B cell (primary cell): Measurements from ENCODE around the gene GRB14. TPM values are rescaled to one million over a fixed set of nuclear protein-coding genes. Genes with fewer than 3 reads are reported as not detected.

Experiments used
- ATAC-seq: fragments of 200-7000 bp; cut with Tn5 transposase; one replicate; pipeline ENCODE4 v1.10.0; 2021; ENCODE audit warnings: low read depth, mild to moderate bottlenecking, moderate number of reproducible peaks, moderate library complexity
- CTCF ChIA-PET: fragments of 350-600 bp; sonication (Branson Sonifier 250); formaldehyde crosslinking; loops from one replicate; lab custom pipeline; 2021; ENCODE audit warnings: antibody characterized with exemption, inconsistent platforms; lab: Charles Lee
- POLR2A ChIA-PET: fragments of 350-600 bp; sonication (Branson Sonifier 250); formaldehyde crosslinking; loops from one replicate; lab custom pipeline; 2021; ENCODE audit warnings: antibody characterized with exemption; lab: Charles Lee
- DNase-seq: peaks from one replicate; pipeline ENCODE4 v3.0.0; 2013
- H2AFZ ChIP-seq: 2 replicates; pipeline ENCODE4 v1.6.1; 2012; ENCODE audit warnings: mild to moderate bottlenecking, low read depth, low read length; ENCODE audit not compliant: insufficient read depth, poor library complexity, severe bottlenecking
- H3K27ac ChIP-seq, 2 donors: 1 replicate in 1 of 2; 2 replicates in 1 of 2; pipeline ENCODE4 v1.5.1; 2012 to 2013; ENCODE audit warnings: low read length in 2 of 2, mild to moderate bottlenecking in 2 of 2, moderate library complexity in 1 of 2
- H3K27me3 ChIP-seq, 4 experiments: fragments of 200-600 bp in 1 of 4; sonication (generic) in 1 of 4; replicated peaks in 1 of 4; 1 replicate in 2 of 4; 2 replicates in 2 of 4; pipeline versions ENCODE4 v1.6.1 to v1.7.0; 2013 to 2016; ENCODE audit warnings: low read length in 3 of 4, mild to moderate bottlenecking in 2 of 4, mixed read lengths in 1 of 4, moderate library complexity in 1 of 4; ENCODE audit not compliant: insufficient read depth in 4 of 4, control insufficient read depth in 3 of 4; ENCODE audit errors: control extremely low read depth in 1 of 4
- H3K36me3 ChIP-seq, 2 experiments: replicated peaks in 1 of 2; 1 replicate in 1 of 2; 2 replicates in 1 of 2; pipeline versions ENCODE4 v1.6.1 to v1.7.1; 2013; ENCODE audit warnings: low read length in 1 of 2; ENCODE audit not compliant: insufficient read depth in 2 of 2, control insufficient read depth in 1 of 2; ENCODE audit errors: control extremely low read depth in 1 of 2, extremely low read depth in 1 of 2
- H3K4me1 ChIP-seq, 2 donors: fragments of 200-600 bp in 1 of 2; sonication (generic) in 1 of 2; 1 replicate in 1 of 2; 2 replicates in 1 of 2; pipeline versions ENCODE4 v1.5.1 to v1.6.1; 2013 to 2017; ENCODE audit warnings: low read length in 2 of 2; ENCODE audit not compliant: control insufficient read depth in 2 of 2, insufficient read depth in 2 of 2
- H3K4me2 ChIP-seq: replicated peaks from 2 replicates; pipeline ENCODE3; 2012; ENCODE audit warnings: mild to moderate bottlenecking, low read depth, low read length; ENCODE audit not compliant: poor library complexity, severe bottlenecking
- H3K4me3 ChIP-seq, 5 experiments: fragments of 200-600 bp in 1 of 5; sonication (generic) in 1 of 5; 1 replicate in 3 of 5; 2 replicates in 2 of 5; pipeline versions ENCODE4 v1.5.1 to v1.7.0; 2011 to 2016; ENCODE audit warnings: low read length in 4 of 5, mild to moderate bottlenecking in 4 of 5, low read depth in 2 of 5, control low read depth in 1 of 5, moderate library complexity in 1 of 5; ENCODE audit not compliant: insufficient read depth in 1 of 5; ENCODE audit errors: control extremely low read depth in 1 of 5, extremely low read depth in 1 of 5
- H3K79me2 ChIP-seq: fragments of 200-600 bp; sonication (generic); one replicate; pipeline ENCODE4 v1.6.0; 2016; ENCODE audit warnings: low read length; ENCODE audit not compliant: control insufficient read depth, insufficient read depth
- H3K9ac ChIP-seq: fragments of 200-600 bp; sonication (generic); 2 replicates; pipeline ENCODE4 v1.6.1; 2017; ENCODE audit warnings: mild to moderate bottlenecking, low read length, moderate library complexity
- H3K9me3 ChIP-seq, 3 donors: one replicate each; pipeline versions ENCODE4 v1.6.1 to v1.7.1; 2013; ENCODE audit warnings: low read length in 2 of 3; ENCODE audit not compliant: control insufficient read depth in 2 of 3, insufficient read depth in 1 of 3; ENCODE audit errors: control extremely low read depth in 1 of 3
- H4K20me1 ChIP-seq: 2 replicates; pipeline ENCODE4 v1.6.0; 2012; ENCODE audit warnings: mild to moderate bottlenecking, low read length; ENCODE audit not compliant: insufficient read depth, control insufficient read depth, poor library complexity, severe bottlenecking
- H3K27ac Mint-ChIP-seq: one replicate; pipeline ENCODE4 v1.8.0; 2021; ENCODE audit warnings: mixed read lengths
- H3K27me3 Mint-ChIP-seq: one replicate; pipeline ENCODE4 v1.8.0; 2021; ENCODE audit warnings: mixed read lengths
- H3K4me1 Mint-ChIP-seq: one replicate; pipeline ENCODE4 v1.8.0; 2021; ENCODE audit warnings: mixed read lengths
- H3K4me3 Mint-ChIP-seq: one replicate; pipeline ENCODE4 v1.8.0; 2021; ENCODE audit warnings: mixed read lengths
- H3K9me3 Mint-ChIP-seq: one replicate; pipeline ENCODE4 v1.8.0; 2022; ENCODE audit warnings: mixed read lengths; ENCODE audit not compliant: insufficient read depth
- CTCF ChIP-seq: fragments of 200-600 bp; IDR thresholded peaks from one replicate; pipeline ENCODE4 v1.8.0; 2022; ENCODE audit warnings: antibody characterized with exemption, mild to moderate bottlenecking
- EZH2 ChIP-seq: IDR thresholded peaks from 2 replicates; pipeline ENCODE4 v1.6.1; 2012; ENCODE audit warnings: borderline replicate concordance, low read depth, mild to moderate bottlenecking, moderate library complexity, low read length; ENCODE audit not compliant: insufficient read depth, poor library complexity, severe bottlenecking
- WGBS: methylation state at CpG from one replicate; pipeline ENCODE4 v1.1.5; 2013; ENCODE audit warnings: missing lambda C conversion rate; ENCODE audit not compliant: insufficient coverage; 5-methylcytosine and 5-hydroxymethylcytosine counted together
- intact Hi-C: fragments of 100-400 bp; cut with micrococcal nuclease; formaldehyde crosslinking; loops from one replicate; pipeline ENCODE4 v1.10.0; 2022
- polyA plus RNA-seq: library from polyadenylated mRNA; depleted of rRNA; stranded (reverse); fragments of >200 nt; gene quantifications from 2 replicates; pipeline ENCODE4 v1.2.3, GENCODE V29; 2012
- total RNA-seq, 2 donors: library from RNA; stranded (reverse); fragments of 120-200 nt in 1 of 2; gene quantifications; 1 replicate in 1 of 2; 2 replicates in 1 of 2; pipeline versions ENCODE4 v1.2.3 to v1.2.4, GENCODE V29; 2013 to 2022

GRB14 gene
- total and polyA plus RNA-seq, 2 donors (not counting 1 experiment from before 2014, with no cell fraction given): not detected

GRCh38 chr2:164453656-164454305, 167.5 kb downstream of the GRB14 start:
- ChIA-PET CTCF (no interaction called here), POLR2A (no interaction called here)
- Mint-ChIP-seq H3K9me3 (no peaks in the 10 kb centered on the region), H3K4me3 (no peak overlapping the region), H3K4me1 (no peaks in the 10 kb centered on the region), H3K27ac (no peak overlapping the region), H3K27me3 (peaks cover 6% of the 10 kb centered on the region)
- intact Hi-C loops: no loop called here
- Histone ChIP-seq H3K4me2 (no peak overlapping the region), H3K79me2 (no peaks in the 10 kb centered on the region), H3K36me3 (no peaks in the 10 kb centered on the region), H3K27me3 (no peaks in the 10 kb centered on the region), H3K9ac (no peak overlapping the region), H3K9me3 (no peaks in the 10 kb centered on the region), H2AFZ (no peak overlapping the region), H3K27ac (no peak overlapping the region), H3K4me3 (no peak overlapping the region), H4K20me1 (no peaks in the 10 kb centered on the region), H3K4me1 (no peaks in the 10 kb centered on the region)
- no peak for DNase-seq
- TF ChIP-seq CTCF (no peak), EZH2 (no peak)
- no peak for ATAC-seq
- WGBS: 88% methylated on average over 2 of the region's 5 CpGs

- intact Hi-C loops: no loop called here
- ATAC-seq: no peak
Observed at GRCh38 chr2:164450278-164450677, 171.0 kb downstream of the GRB14 start.

More at GRCh38 chr2:164450278-164450677, 171.0 kb downstream of the GRB14 start:
- WGBS: 100% methylated on average over 1 of the region's 2 CpGs
- H3K9me3 ChIP-seq: no peaks in the 10 kb centered on the region
- H3K4me2 ChIP-seq: no peak overlapping the region
- POLR2A ChIA-PET: no interaction called here
- Mint-ChIP-seq H3K4me3 (no peak overlapping the region), H3K4me1 (no peaks in the 10 kb centered on the region), H3K27me3 (peaks cover 2% of the 10 kb centered on the region), H3K9me3 (no peaks in the 10 kb centered on the region), H3K27ac (no peak overlapping the region)
- no peaks in the 10 kb centered on the region for H4K20me1 ChIP-seq
- H3K4me3 ChIP-seq: no peak overlapping the region
- no peaks in the 10 kb centered on the region for H3K4me1 ChIP-seq
- no peak for DNase-seq
- no peak overlapping the region for H3K27ac ChIP-seq
- CTCF ChIA-PET: no interaction called here
- no peak overlapping the region for H3K9ac ChIP-seq
- H2AFZ ChIP-seq: no peak overlapping the region
- H3K79me2 ChIP-seq: no peaks in the 10 kb centered on the region
- no peaks in the 10 kb centered on the region for H3K36me3 ChIP-seq
- no peaks in the 10 kb centered on the region for H3K27me3 ChIP-seq
- TF ChIP-seq CTCF (no peak), EZH2 (no peak)
